RWPE2 (cell line): ENCODE results near the gene CERS2.

Source experiments
- ATAC-seq: fragments of 200-7000 bp; cut with Tn5 transposase; 3 replicates; pipeline ENCODE4 v1.9.1; 2021; ENCODE audit warnings: low read depth
- DNase-seq: peaks from one replicate; pipeline ENCODE4 v3.0.0-alpha.2; 2020; ENCODE audit warnings: low spot score
- H3K27ac ChIP-seq: fragments of 450-650 bp; 2 replicates; pipeline ENCODE4 v1.5.1; 2017; ENCODE audit warnings: mild to moderate bottlenecking; ENCODE audit not compliant: poor library complexity, severe bottlenecking
- H3K27me3 ChIP-seq: fragments of 250-450 bp; sonication (Bioruptor Pico); 2 replicates; pipeline ENCODE4 v1.5.1; 2021; ENCODE audit warnings: mild to moderate bottlenecking, moderate library complexity; ENCODE audit not compliant: insufficient read depth, poor library complexity, severe bottlenecking
- H3K36me3 ChIP-seq: fragments of 250-450 bp; sonication (Bioruptor Pico); 2 replicates; pipeline ENCODE4 v1.5.1; 2020; ENCODE audit warnings: low read depth, mild to moderate bottlenecking, moderate library complexity
- H3K4me1 ChIP-seq: fragments of 250-450 bp; sonication (Bioruptor Pico); 2 replicates; pipeline ENCODE4 v1.5.1; 2021; ENCODE audit warnings: mild to moderate bottlenecking, moderate library complexity; ENCODE audit not compliant: insufficient read depth, poor library complexity, severe bottlenecking
- H3K4me3 ChIP-seq: fragments of 250-450 bp; sonication (Bioruptor Pico); 2 replicates; pipeline ENCODE4 v1.5.1; 2021; ENCODE audit warnings: mild to moderate bottlenecking, moderate library complexity; ENCODE audit not compliant: severe bottlenecking
- H3K9me3 ChIP-seq: fragments of 250-450 bp; sonication (Bioruptor Pico); 2 replicates; pipeline ENCODE4 v1.5.1; 2021; ENCODE audit warnings: mild to moderate bottlenecking, moderate library complexity; ENCODE audit not compliant: severe bottlenecking
- CTCF ChIP-seq: fragments of 450-650 bp; IDR thresholded peaks from one replicate; pipeline ENCODE4 v1.5.1; 2017; ENCODE audit warnings: mild to moderate bottlenecking, moderate library complexity; ENCODE audit not compliant: poor library complexity, severe bottlenecking

The CERS2 gene

GRCh38 chr1:150967936-150968335 is 6.7 kb downstream of the CERS2 start:
- peaks cover 72% of the 10 kb centered on the region for H3K36me3 ChIP-seq
- DNase-seq = no peak
- peaks cover 15% of the 10 kb centered on the region for H3K4me1 ChIP-seq

GRCh38 chr1:150966011-150966410 is 8.6 kb downstream of the CERS2 start:
- H3K27me3 ChIP-seq = no peaks in the 10 kb centered on the region
- no peaks in the 10 kb centered on the region for H3K9me3 ChIP-seq
- H3K4me1 ChIP-seq = no peaks in the 10 kb centered on the region
- DNase-seq (no peak), ATAC-seq (no peak)
- no peak overlapping the region for H3K27ac ChIP-seq
- H3K4me3 ChIP-seq = no peak overlapping the region
- peaks cover 76% of the 10 kb centered on the region for H3K36me3 ChIP-seq
- no peak for TF ChIP-seq CTCF

More at GRCh38 chr1:150967936-150968335, 6.7 kb downstream of the CERS2 start:
- no peak for TF ChIP-seq CTCF
- H3K27me3 ChIP-seq = no peaks in the 10 kb centered on the region
- H3K9me3 ChIP-seq = no peaks in the 10 kb centered on the region
- H3K27ac ChIP-seq = no peak overlapping the region
- no peak for ATAC-seq
- no peak overlapping the region for H3K4me3 ChIP-seq

- no peak for DNase-seq
- H3K36me3 ChIP-seq = peaks cover 80% of the 10 kb centered on the region
- TF ChIP-seq CTCF = no peak
These were observed 9.0 kb downstream of the CERS2 start for GRCh38 chr1:150965605-150966004.

GRCh38 chr1:150964164-150964489 is 10.5 kb downstream of the CERS2 start:
- TF ChIP-seq CTCF = no peak
- Histone ChIP-seq H3K27me3 (no peaks in the 10 kb centered on the region), H3K36me3 (peaks cover 90% of the 10 kb centered on the region), H3K27ac (no peak overlapping the region), H3K9me3 (no peaks in the 10 kb centered on the region), H3K4me1 (no peaks in the 10 kb centered on the region), H3K4me3 (no peak overlapping the region)
- DNase-seq (no peak), ATAC-seq (no peak)

More at GRCh38 chr1:150965605-150966004, 9.0 kb downstream of the CERS2 start:
- H3K27me3 ChIP-seq = no peaks in the 10 kb centered on the region
- no peak for ATAC-seq
- H3K9me3 ChIP-seq = no peaks in the 10 kb centered on the region
- H3K27ac ChIP-seq = no peak overlapping the region
- H3K4me3 ChIP-seq = no peak overlapping the region
- H3K4me1 ChIP-seq = no peaks in the 10 kb centered on the region

GRCh38 chr1:150963321-150964163 is 11.1 kb downstream of the CERS2 start:
- Histone ChIP-seq H3K4me3 (no peak overlapping the region), H3K4me1 (no peaks in the 10 kb centered on the region), H3K9me3 (no peaks in the 10 kb centered on the region), H3K27ac (no peak overlapping the region), H3K36me3 (peaks cover 90% of the 10 kb centered on the region), H3K27me3 (no peaks in the 10 kb centered on the region)
- TF ChIP-seq CTCF = no peak
- ATAC-seq = no peak
- DNase-seq = no peak
